Stimulated activated memory B cell treated with anti-CD40 and anti-IgM and Interleukin-4, amounts not matched to agents 10 μg/mL and 1 μg/mL and 100 μg/mL, for 72 hours (primary cell): ENCODE results near the gene STX1A.
"Not testable (repeated sequence)": the region's sequence is repeated elsewhere in the genome, so short reads cannot be mapped to it uniquely, and the experiment has no call there.

ENCODE experiments used
- ATAC-seq: fragments of 150-1000 bp; cut with Tn5 transposase; 2 replicates; pipeline ENCODE4 v1.10.0; 2021
- H3K27ac Mint-ChIP-seq: one replicate; pipeline ENCODE4 v1.8.0; 2022; ENCODE audit warnings: mild to moderate bottlenecking, mixed read lengths
- H3K27me3 Mint-ChIP-seq: one replicate; pipeline ENCODE4 v1.8.0; 2022; ENCODE audit warnings: mixed read lengths
- H3K36me3 Mint-ChIP-seq: one replicate; pipeline ENCODE4 v1.8.0; 2022; ENCODE audit warnings: mixed read lengths
- H3K4me1 Mint-ChIP-seq: one replicate; pipeline ENCODE4 v1.8.0; 2022; ENCODE audit warnings: mixed read lengths
- H3K4me3 Mint-ChIP-seq: one replicate; pipeline ENCODE4 v1.8.0; 2022; ENCODE audit warnings: mild to moderate bottlenecking, moderate library complexity, mixed read lengths
- H3K9me3 Mint-ChIP-seq: one replicate; pipeline ENCODE4 v1.8.0; 2022; ENCODE audit warnings: mixed read lengths

STX1A gene

DNA sequence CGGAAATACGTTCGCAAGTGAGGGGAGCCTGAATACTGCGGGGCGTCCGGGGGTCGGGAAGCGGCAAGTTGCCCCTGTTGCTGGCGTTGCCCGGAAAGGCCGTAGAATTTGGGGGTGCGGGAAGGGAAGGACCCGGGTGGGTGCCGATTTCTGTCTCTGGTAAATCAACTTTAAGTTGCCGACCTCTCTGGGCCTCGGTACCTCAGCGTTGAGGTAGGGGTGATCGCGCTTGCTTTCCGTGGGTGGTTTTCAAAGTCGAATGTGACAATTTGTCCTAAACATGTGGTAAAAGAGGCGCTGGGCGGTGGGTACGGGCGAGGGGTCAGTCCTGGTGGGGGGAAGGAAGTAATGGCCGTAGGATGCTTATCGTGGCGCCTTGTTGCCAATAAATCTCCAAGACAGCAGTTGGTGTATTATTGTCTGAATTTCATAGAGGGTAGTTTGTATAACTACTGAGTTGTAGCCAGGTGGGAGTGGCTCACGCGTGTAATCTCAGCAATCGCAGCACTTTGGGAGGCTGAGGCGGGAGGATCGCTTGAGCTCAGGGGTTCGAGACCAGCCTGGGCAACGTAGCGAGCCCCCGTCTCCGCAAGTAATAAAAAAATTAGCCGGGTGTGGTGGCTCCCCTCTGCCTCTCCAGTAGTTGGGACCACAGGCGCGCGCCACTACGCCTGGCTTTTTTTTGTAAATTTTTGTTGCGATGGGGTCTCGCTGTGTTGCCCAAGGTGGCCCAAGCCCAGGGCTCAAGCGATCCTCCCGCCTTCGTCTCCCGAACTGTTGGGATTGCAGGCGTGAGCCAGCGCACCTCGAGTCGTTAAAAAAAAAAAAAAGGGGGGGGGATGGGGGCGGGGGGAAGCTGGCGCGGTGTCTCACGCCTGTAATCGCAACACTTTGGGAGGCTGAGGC lies 35.4 kb downstream of the STX1A start:
- peak; percentile 44 for ATAC-seq
- no peaks in the 10 kb centered on the region for H3K27me3 Mint-ChIP-seq
- H3K9me3 Mint-ChIP-seq: no peaks in the 10 kb centered on the region
- peaks cover 27% of the 10 kb centered on the region for H3K36me3 Mint-ChIP-seq
- peak overlapping the region; percentile 100 for H3K27ac Mint-ChIP-seq
- H3K4me1 Mint-ChIP-seq: peaks cover 47% of the 10 kb centered on the region
- H3K4me3 Mint-ChIP-seq: peak overlapping the region; percentile 100

DNA sequence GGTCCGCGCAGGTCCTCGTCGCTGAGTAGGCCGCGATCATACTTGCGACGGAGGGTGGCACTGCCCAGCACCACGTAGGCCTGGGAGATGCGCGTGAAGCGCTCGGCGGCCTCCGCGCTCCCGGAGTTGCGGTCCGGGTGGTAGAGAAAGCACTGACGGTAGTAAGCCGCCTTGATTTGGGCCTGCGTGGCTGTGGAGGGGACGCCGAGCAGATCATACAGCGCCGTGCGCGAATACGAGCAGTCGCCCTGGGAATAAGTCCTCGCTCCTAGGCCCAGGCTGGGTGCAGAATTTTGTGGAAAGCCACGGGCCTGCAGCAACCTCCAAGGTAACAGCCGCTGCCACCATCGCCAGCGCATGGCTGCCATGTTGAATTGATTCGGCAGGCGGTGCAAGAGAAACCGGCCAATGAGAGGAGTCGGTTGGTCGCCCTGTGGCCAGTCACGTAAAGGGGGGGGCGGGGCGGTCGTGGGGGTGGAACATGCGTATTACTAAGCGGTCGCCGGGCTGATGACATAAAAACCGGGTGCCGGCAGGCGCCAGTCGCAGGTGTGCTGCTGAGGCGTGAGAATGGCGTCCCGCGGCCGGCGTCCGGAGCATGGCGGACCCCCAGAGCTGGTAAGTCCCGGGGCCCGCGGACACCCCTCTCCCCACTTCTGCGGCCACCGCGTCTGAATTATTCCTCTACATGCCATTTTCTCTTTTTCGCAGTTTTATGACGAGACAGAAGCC lies 36.2 kb downstream of the STX1A start, which contains the start of the genes BUD23 and DNAJC30:
BUD23 (plus strand) TSS at position 542 of the 732 bp plus-strand sequence; CDS start at position 571, 29 bp downstream.
DNAJC30 (minus strand) TSS at position 398 of the 732 bp plus-strand sequence; CDS start at position 368, 30 bp downstream.
- peak; percentile 99 for ATAC-seq
- peaks cover 27% of the 10 kb centered on the region for H3K36me3 Mint-ChIP-seq
- peaks cover 44% of the 10 kb centered on the region for H3K4me1 Mint-ChIP-seq
- peak within 1 kb of the TSS; percentile 100 for H3K27ac Mint-ChIP-seq
- H3K9me3 Mint-ChIP-seq: no peaks in the 10 kb centered on the region
- H3K27me3 Mint-ChIP-seq: no peaks in the 10 kb centered on the region
- peak within 1 kb of the TSS; percentile 100 for H3K4me3 Mint-ChIP-seq

DNA sequence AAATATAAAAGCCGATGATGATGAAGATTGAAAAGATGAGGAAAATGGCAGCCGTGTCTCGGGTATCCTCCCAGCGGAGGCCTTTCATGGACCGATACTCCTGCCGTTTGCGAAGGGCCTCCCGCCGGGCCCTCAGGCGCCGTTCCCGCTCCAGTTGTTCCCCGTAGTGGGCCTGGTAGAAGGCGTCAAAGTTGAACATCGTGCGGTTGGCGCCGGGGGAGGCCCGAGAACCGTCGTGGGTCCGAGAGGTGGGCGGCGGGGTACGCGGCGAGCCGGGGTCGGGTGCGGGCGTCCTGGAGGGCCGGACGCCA lies 36.8 kb downstream of the STX1A start:
- ATAC-seq: no peak
- H3K36me3 Mint-ChIP-seq: peaks cover 31% of the 10 kb centered on the region
- H3K4me1 Mint-ChIP-seq: peaks cover 44% of the 10 kb centered on the region
- peak overlapping the region; percentile 100 for H3K27ac Mint-ChIP-seq
- no peaks in the 10 kb centered on the region for H3K27me3 Mint-ChIP-seq
- peak overlapping the region; percentile 100 for H3K4me3 Mint-ChIP-seq
- no peaks in the 10 kb centered on the region for H3K9me3 Mint-ChIP-seq

DNA sequence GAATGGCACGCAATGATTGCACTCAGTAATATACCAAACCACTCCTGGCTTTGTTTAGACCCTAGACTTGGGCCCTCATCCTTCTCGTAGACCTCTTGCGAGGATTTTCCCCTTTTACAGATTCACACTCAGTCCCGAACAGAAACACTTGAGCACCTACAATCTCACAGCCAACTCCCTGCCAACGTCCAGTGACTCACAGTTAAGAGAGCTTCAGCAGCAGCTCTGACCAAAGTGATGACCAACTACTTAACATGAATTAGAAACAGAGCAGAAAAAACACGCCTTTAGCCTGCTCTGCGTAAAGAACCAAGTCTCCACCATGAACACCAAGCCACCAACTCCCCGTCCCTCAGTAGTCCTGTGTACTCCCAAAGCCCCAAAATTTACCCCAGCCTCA lies 38.4 kb downstream of the STX1A start:
- Mint-ChIP-seq H3K9me3 (no peaks in the 10 kb centered on the region), H3K27ac (no peak overlapping the region), H3K36me3 (peaks cover 22% of the 10 kb centered on the region), H3K4me3 (peak overlapping the region; percentile 29), H3K27me3 (no peaks in the 10 kb centered on the region), H3K4me1 (peaks cover 44% of the 10 kb centered on the region)
- ATAC-seq: no peak

DNA sequence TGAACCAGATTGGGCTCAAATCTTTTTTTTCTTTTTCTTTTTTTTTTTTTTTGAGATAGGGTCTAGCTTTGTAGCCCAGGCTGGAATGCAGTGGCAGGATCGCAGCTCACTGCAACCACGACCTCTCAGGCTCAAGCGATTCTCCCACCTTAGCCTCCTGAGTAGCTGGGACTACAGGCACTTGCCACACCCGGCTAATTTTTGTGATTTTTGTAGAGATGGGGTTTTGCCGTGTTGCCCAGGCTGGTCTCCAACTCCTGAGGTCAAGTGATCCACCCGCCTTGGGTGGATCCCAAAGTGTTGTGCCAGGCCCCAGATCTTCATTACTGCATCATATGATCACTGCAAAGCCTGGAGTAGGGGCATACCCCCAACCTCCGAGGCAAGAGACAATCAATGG lies 39.0 kb downstream of the STX1A start:
- Mint-ChIP-seq H3K9me3 (no peaks in the 10 kb centered on the region), H3K4me1 (peaks cover 44% of the 10 kb centered on the region), H3K27ac (no peak overlapping the region), H3K4me3 (no peak overlapping the region), H3K36me3 (peaks cover 22% of the 10 kb centered on the region), H3K27me3 (no peaks in the 10 kb centered on the region)
- ATAC-seq: no peak

DNA sequence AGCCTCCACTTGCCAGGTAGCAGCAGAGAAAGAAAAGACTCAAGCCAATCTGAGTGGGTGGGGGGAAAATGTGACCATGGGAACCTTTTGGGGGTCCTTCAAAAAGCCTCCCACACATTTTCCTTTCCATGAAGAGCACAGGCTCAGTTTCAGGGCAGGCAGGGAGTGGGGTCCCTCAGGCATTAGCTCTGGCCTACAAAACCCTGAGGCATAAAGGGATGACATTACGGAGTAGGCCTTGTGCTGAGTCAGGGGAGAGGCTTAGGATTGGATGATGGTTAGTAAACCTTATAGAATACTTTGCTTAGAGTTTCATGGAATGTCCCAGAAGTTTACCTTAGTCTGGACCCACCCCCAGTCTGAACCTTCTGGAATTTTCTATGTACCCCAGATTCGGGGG lies 39.8 kb downstream of the STX1A start:
- H3K36me3 Mint-ChIP-seq: peaks cover 22% of the 10 kb centered on the region
- peaks cover 44% of the 10 kb centered on the region for H3K4me1 Mint-ChIP-seq
- no peaks in the 10 kb centered on the region for H3K9me3 Mint-ChIP-seq
- ATAC-seq: no peak
- no peaks in the 10 kb centered on the region for H3K27me3 Mint-ChIP-seq
- H3K4me3 Mint-ChIP-seq: no peak overlapping the region
- no peak overlapping the region for H3K27ac Mint-ChIP-seq

DNA sequence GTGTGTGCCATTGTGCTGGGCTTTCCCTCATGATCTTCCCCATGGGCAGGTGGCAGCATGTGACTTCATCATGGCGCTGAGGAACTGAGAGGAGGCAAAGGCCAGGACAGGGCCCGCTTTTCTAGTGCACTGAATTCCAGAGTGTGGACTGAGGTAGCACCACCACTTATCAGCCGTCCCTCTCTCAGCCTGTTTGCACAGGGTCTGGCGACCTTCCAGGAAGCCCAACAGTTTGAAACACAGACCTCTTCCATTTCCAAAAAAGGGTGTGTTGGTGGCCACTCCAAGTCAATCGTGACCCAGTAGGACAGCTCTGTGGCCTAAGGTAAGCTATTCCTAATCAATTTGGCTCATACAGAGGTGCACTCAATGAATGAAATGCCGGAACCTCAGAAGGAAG lies 40.6 kb downstream of the STX1A start:
- Mint-ChIP-seq H3K27ac (no peak overlapping the region), H3K27me3 (no peaks in the 10 kb centered on the region), H3K9me3 (no peaks in the 10 kb centered on the region), H3K4me3 (no peak overlapping the region), H3K36me3 (peaks cover 21% of the 10 kb centered on the region), H3K4me1 (peaks cover 40% of the 10 kb centered on the region)
- ATAC-seq: no peak

DNA sequence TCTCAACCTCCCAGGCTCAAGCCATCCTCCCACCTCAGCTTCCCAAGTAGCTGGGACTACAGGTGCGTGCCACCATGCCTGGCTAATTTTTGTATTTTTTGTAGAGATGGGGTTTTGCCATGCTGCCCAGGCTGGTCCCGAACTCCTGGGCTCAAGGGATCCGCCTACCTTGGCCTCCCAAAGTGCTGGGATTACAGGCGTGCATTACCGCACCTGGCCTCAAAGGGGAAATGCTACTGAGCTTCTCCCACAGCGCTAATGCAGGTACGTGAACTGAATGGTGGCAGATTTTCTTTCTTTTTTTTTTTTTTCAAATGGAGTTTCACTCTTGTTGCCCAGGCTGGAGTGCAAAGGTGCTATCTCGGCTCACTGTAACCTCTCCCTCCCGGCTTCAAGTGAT lies 43.4 kb downstream of the STX1A start:
- not testable (repeated sequence) for H3K9me3 Mint-ChIP-seq, H3K27ac Mint-ChIP-seq, H3K27me3 Mint-ChIP-seq, ATAC-seq, H3K4me3 Mint-ChIP-seq
- Mint-ChIP-seq H3K36me3 (peaks cover 15% of the 10 kb centered on the region), H3K4me1 (peaks cover 18% of the 10 kb centered on the region)

DNA sequence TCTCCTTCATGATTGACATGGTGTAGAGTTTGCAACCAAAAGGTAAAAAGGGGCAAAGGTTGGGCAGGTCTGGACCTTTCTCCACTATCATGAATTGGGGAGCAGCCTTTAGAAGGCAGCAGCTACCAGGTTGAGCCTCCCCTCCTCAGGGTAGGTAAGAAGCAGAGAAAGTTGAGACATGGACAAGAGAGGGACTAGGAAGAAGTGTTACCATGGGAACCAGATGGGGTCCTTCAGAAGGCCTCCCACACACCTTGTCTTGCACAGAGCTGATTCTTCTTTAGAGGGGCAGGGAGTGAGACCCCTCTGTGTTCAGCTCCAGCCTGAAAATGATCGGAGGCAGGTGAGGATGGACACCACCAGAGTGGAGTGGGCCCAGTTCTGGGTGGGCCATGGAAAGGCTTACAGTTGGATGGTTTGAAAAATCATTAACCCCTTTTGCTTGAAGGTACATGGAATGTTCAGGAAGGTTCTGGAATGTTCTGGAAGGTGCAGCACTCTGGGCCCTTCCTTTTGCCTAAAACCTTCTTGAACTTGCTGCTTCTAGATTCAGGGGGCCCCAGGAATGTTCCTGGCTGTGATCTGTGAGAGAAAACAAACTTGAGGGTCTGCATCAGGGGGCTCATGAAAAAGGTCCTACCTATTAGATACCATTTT lies 44.9 kb downstream of the STX1A start:
- peaks cover 15% of the 10 kb centered on the region for H3K36me3 Mint-ChIP-seq
- no peak overlapping the region for H3K4me3 Mint-ChIP-seq
- ATAC-seq: no peak
- H3K27me3 Mint-ChIP-seq: peaks cover 5% of the 10 kb centered on the region
- H3K4me1 Mint-ChIP-seq: peaks cover 10% of the 10 kb centered on the region
- H3K27ac Mint-ChIP-seq: no peak overlapping the region
- H3K9me3 Mint-ChIP-seq: no peaks in the 10 kb centered on the region

DNA sequence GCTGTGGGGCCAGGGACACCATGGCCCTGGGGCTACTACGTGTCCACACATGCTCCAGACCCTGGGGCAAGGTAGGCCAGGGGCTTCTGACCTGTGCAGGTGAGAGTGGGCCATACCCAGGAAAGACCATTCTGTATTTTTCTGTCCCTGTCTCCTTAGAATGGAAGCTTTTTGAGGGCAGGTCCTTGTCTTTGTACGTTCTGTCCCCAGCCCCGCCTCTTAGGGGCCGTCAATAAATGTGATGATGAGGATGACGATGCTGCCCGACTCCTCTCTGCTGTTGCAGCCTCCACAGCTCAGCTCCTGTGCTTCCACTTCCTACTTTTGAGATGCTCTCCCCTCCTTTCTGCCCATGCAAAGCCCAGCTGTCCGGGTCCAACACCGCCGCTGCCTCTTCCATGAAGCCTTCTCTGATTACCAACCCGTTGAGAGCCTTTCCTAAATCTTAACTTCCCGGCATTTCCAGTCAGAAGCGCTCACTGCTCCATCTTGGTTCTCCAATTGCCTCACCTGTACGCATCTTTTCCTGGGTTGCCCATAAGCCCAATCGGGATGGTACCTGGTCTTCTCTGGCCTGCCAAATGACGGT lies 47.5 kb downstream of the STX1A start:
- Mint-ChIP-seq H3K9me3 (no peaks in the 10 kb centered on the region), H3K4me1 (peaks cover 21% of the 10 kb centered on the region), H3K27ac (no peak overlapping the region), H3K4me3 (no peak overlapping the region), H3K27me3 (peaks cover 22% of the 10 kb centered on the region), H3K36me3 (no peaks in the 10 kb centered on the region)
- ATAC-seq: no peak

DNA sequence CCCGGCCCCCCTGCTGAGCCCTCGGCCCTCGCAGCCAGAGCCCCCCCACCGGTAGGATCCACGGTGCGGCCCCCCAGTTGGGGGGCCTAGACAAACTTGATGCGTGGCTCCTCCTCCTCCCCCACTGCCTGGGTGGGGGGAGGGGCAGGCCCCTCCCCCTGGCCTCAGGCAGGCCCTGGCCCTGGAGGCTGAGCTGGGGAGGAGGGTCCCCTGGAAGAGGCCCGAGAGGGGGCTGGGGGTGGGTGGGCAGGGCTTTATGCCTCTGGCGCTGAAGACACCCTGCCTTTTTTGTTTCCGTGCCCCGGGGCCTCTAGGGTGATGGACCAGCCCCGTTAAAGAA lies 48.2 kb downstream of the STX1A start:
- no peaks in the 10 kb centered on the region for H3K9me3 Mint-ChIP-seq
- no peak overlapping the region for H3K27ac Mint-ChIP-seq
- no peak overlapping the region for H3K4me3 Mint-ChIP-seq
- ATAC-seq: no peak
- H3K27me3 Mint-ChIP-seq: peaks cover 24% of the 10 kb centered on the region
- H3K36me3 Mint-ChIP-seq: no peaks in the 10 kb centered on the region
- peaks cover 21% of the 10 kb centered on the region for H3K4me1 Mint-ChIP-seq

DNA sequence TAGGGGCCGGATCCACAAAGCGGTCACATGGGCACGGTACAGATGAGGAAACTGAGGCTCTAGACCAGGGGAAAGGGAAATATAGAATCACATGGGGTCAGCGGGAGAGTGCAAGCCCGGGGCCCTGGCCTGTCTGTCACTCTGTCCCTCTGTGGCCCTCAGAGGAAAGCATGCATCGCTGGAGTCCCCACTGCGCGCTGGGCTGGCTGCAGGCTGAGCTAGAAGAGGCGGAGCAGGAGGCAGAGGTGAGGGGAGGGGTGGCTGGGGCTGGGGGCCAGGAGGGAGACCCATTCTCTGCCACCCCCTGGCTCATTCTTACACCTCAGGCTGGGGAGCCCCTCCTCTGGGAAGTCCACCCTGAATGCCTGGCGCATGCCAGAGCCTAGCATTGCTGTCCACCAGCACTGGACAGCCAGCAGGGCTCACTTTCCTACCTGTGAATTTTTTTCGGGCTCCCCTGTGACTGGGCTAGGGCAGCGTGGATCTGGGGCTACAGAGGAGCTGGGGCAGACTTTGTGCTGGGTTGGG lies 49.5 kb downstream of the STX1A start:
- H3K4me3 Mint-ChIP-seq: no peak overlapping the region
- H3K27ac Mint-ChIP-seq: peak overlapping the region; percentile 53
- peaks cover 38% of the 10 kb centered on the region for H3K27me3 Mint-ChIP-seq
- H3K9me3 Mint-ChIP-seq: no peaks in the 10 kb centered on the region
- H3K4me1 Mint-ChIP-seq: peaks cover 26% of the 10 kb centered on the region
- no peak for ATAC-seq
- no peaks in the 10 kb centered on the region for H3K36me3 Mint-ChIP-seq

DNA sequence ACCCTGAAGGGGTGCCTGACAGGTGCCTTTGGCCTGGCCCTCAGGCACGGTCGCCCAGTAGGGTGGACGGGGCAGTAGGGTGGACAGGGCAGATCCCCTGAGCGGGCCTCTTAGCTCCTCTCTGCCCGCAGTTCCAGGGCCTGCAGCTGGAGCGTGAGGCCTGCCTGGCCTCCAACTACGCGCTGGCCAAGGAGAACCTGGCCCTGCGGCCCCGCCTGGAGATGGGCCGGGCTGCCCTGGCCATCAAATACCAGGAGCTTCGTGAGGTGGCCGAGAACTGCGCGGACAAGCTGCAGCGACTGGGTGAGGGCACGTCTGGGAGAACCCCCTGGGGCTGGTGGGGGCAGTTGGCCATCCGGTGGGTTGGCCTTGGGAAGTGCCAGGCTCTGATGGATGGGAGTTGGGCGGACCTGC lies 50.2 kb downstream of the STX1A start:
- ATAC-seq: no peak
- H3K4me1 Mint-ChIP-seq: peaks cover 26% of the 10 kb centered on the region
- H3K4me3 Mint-ChIP-seq: no peak overlapping the region
- H3K36me3 Mint-ChIP-seq: no peaks in the 10 kb centered on the region
- peak overlapping the region; percentile 53 for H3K27ac Mint-ChIP-seq
- H3K9me3 Mint-ChIP-seq: no peaks in the 10 kb centered on the region
- H3K27me3 Mint-ChIP-seq: peaks cover 44% of the 10 kb centered on the region

DNA sequence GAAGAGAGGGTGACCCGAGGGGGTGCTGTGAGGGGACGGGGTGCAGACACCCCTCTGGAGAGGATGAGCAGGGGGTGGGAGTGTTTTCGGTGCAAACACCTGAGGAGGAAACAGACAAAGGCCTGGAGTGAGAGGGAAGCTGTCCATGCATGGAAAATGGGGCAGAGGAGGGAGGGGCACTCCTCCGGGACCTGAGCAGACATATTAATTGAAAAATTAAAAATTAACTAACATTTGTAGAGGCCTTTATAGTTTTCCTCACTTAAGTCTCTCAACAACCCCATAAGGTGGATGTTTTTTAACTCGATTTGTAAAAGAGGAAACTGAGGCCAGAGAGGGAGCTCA lies 50.6 kb downstream of the STX1A start:
- H3K4me1 Mint-ChIP-seq: peaks cover 26% of the 10 kb centered on the region
- no peak for ATAC-seq
- peak overlapping the region; percentile 17 for H3K4me3 Mint-ChIP-seq
- H3K36me3 Mint-ChIP-seq: no peaks in the 10 kb centered on the region
- no peaks in the 10 kb centered on the region for H3K9me3 Mint-ChIP-seq
- H3K27ac Mint-ChIP-seq: peak overlapping the region; percentile 9
- peaks cover 48% of the 10 kb centered on the region for H3K27me3 Mint-ChIP-seq
